ENCODE measurements around the gene CACYBP.

GRCh38 chr1:174953285-174954072 lies 46.3 kb upstream of the CACYBP start:
- TF ChIP-seq, protein P1, sequence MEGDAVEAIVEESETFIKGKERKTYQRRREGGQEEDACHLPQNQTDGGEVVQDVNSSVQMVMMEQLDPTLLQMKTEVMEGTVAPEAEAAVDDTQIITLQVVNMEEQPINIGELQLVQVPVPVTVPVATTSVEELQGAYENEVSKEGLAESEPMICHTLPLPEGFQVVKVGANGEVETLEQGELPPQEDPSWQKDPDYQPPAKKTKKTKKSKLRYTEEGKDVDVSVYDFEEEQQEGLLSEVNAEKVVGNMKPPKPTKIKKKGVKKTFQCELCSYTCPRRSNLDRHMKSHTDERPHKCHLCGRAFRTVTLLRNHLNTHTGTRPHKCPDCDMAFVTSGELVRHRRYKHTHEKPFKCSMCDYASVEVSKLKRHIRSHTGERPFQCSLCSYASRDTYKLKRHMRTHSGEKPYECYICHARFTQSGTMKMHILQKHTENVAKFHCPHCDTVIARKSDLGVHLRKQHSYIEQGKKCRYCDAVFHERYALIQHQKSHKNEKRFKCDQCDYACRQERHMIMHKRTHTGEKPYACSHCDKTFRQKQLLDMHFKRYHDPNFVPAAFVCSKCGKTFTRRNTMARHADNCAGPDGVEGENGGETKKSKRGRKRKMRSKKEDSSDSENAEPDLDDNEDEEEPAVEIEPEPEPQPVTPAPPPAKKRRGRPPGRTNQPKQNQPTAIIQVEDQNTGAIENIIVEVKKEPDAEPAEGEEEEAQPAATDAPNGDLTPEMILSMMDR (optimal IDR thresholded peaks at IDR 0.05 in 1 of 3, IDR thresholded peaks at IDR 0.05 in 1 of 3, conservative IDR thresholded peaks at IDR 0.05 in 1 of 3; ENCODE audit: extremely low read depth in 1 of 3, insufficient read depth in 2 of 3, low read length in 3 of 3) = no peak
- TF ChIP-seq EZH2 (IDR thresholded peaks at IDR 0.05; ENCODE audit: low read length) = no peak
